Stimulated activated CD4-positive, alpha-beta T cell treated with anti-CD3 and anti-CD28 coated beads, Interleukin-12 subunit alpha, Interleukin-12 subunit beta, amount 100 ng/mL, for 48 hours (primary cell): ENCODE data around the gene FDPS.

Experiments used
- DNase-seq, 3 donors: peaks; one replicate each; pipeline ENCODE4 v3.0.0-alpha.2; 2020; ENCODE audit warnings: low read depth in 2 of 3, low spot score in 1 of 3

The FDPS gene

GRCh38 chr1:155352631-155353030, 44.0 kb downstream of the FDPS start:
- no peak for DNase-seq

- no peak for DNase-seq
Measured at GRCh38 chr1:155360051-155360450, 51.4 kb downstream of the FDPS start.
